ES-I3 (cell line): ENCODE results near the gene ITGA5.

ENCODE experiments used
- H3K36me3 ChIP-seq: 2 replicates; pipeline ENCODE4 v1.6.1; 2013; ENCODE audit warnings: mild to moderate bottlenecking, low read length, control low read depth, moderate library complexity; ENCODE audit not compliant: insufficient read depth
- H3K4me1 ChIP-seq: 2 replicates; pipeline ENCODE4 v1.6.1; 2013; ENCODE audit warnings: mild to moderate bottlenecking, control low read depth, low read length; ENCODE audit not compliant: insufficient read depth
- H3K9ac ChIP-seq: 2 replicates; pipeline ENCODE4 v1.6.1; 2013; ENCODE audit warnings: low read depth, mild to moderate bottlenecking, low read length, moderate library complexity
- H3K9me3 ChIP-seq: 2 replicates; pipeline ENCODE4 v1.6.1; 2013; ENCODE audit warnings: mild to moderate bottlenecking, low read length, moderate library complexity; ENCODE audit not compliant: control insufficient read depth, insufficient read depth

Gene ITGA5

DNA sequence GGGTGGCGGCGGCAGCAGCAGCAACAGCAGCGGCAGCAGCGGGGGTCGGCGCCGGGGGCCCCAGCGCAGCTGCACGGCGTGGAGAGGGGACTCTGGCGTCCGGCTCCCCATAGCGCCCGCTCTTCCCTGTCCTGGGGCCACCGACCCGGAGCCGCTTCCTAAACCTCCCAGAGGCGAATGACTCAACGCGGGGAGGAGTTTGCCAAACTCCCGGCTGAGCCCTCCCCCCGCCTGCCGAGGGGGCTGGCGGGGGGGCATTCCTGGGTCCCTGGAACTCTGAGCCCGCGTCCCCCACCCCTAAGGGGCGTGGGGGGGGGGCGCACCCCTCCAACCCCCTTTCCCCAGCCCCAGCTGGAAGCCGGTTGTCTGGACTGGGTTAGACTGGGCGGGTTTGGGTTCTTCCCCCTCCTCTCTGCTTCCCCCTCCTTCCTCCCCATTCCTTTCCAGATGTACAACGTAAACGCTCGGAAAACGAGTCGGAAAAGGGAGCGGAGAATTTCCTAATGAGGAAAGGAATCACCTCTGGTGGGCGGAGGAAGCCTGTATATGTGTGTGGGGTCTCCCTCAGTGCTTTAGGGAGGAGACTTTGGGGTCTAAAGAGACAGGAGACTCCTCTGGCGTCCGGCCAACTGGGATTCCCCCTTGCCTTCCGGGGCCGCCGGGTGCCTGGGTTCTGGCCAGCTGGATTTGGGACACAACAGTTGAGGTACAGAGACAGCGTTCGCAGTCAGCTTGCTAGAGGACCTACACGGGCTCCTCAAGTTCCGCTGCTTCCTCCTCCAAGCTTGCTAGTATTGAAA, at the start of gene ITGA5:
TSS of gene ITGA5 (minus strand) at position 179 of the 800 bp plus-strand sequence. CDS start at position 111, 68 bp downstream.
- peak within 1 kb of the TSS; percentile 78 for H3K9ac ChIP-seq
- no peaks in the 10 kb centered on the region for H3K9me3 ChIP-seq
- no peaks in the 10 kb centered on the region for H3K36me3 ChIP-seq
- H3K4me1 ChIP-seq: peaks cover 29% of the 10 kb centered on the region

DNA sequence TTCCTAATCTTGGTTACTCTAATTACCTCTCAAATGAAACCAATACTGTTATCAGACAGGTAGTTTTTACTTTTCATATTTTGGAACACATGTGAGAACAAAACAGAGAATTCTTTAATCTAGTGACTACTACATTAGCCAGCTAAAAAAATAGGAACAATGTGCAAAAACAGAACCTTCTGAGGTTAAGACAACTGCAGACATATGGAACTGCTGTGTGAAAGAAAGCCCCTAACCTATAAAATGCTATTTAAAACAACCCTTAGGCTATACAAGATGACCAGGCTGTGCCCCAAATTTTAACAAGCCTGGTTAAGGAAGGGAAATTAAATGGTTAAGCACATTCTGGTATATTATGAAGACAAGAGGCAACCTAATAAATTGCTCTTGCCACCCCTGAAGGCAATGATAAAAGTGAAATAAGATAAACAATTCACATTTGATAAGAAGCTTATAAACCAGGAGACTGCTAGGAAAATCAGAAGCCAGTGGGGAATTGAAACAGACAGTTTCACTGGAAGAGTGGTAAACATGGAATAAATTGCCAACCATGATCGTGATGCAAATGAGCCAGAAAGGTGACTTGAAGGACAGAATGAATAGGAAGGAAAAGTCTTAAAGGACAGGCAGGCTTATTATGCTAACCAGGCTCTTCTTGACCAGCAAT, 46.9 kb upstream of the ITGA5 start:
- H3K9ac ChIP-seq: no peak overlapping the region
- no peaks in the 10 kb centered on the region for H3K36me3 ChIP-seq
- no peaks in the 10 kb centered on the region for H3K4me1 ChIP-seq
- H3K9me3 ChIP-seq: no peaks in the 10 kb centered on the region

DNA sequence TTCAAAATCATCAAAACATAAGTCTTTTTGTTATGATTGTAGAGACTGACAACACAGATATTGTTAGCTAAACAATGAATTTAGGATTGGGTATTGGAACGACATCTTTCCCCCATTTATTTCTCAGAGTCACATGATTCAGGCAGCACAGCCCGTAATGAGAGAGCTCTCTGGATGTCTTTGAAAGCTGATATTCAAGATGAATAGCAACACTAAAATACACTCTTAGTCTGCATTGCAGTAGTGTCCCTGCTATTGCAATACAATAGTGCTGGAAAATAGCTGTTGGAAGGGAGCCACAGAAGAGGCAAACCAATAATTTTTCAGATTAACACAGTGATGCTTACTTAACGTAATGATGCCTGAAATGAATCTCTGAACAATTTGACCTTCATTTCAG, 44.4 kb upstream of the ITGA5 start:
- no peak overlapping the region for H3K9ac ChIP-seq
- no peaks in the 10 kb centered on the region for H3K9me3 ChIP-seq
- H3K36me3 ChIP-seq: no peaks in the 10 kb centered on the region
- no peaks in the 10 kb centered on the region for H3K4me1 ChIP-seq

DNA sequence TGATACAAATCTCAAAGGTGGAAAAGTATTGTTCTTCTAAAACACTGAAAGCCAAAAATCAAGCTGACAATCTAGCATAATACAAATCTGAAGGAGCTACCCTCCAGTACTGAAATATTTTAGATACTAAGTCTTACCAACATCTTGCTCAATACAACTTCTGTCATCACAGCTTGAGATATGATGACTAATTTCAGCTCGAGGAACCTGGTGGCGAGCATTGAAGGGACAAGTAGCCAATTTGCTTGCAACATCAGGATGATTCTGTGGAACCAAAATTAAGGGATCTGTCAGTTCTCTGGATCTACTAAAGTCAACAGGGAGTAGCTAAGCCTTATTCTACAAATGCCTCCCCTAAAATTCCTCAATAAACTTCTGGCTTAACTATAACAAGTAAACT, 44.0 kb upstream of the ITGA5 start:
- Histone ChIP-seq H3K36me3 (no peaks in the 10 kb centered on the region), H3K9me3 (no peaks in the 10 kb centered on the region), H3K9ac (no peak overlapping the region), H3K4me1 (no peaks in the 10 kb centered on the region)

DNA sequence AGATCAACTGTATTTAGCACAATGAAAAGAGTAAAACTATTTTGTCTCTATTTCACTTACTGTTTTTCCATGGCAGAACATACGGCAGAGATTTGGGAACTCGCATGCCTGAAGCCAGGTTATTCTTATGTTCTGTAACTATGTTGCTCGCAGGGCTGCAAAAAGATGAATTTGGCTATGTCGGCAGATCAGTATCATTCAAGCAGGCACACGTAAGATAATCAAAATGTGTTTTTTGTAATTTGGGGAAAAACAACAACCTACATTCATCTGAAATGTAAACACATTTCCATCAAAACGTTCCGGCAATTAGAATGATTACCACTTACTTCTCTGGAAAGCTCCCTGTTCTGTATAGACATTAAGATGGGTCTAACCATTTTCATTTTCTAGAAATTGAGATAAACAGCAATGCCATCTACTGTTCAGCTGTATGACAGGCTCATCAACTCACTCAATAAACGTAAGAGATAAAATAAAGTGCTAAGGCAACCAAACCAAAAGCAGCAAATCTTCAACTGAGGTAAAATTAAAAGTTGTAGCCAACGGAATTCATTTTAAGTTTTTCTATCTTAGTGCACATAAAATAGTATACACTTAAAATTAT, 41.4 kb upstream of the ITGA5 start:
- H3K4me1 ChIP-seq: no peaks in the 10 kb centered on the region
- no peaks in the 10 kb centered on the region for H3K9me3 ChIP-seq
- H3K36me3 ChIP-seq: no peaks in the 10 kb centered on the region
- no peak overlapping the region for H3K9ac ChIP-seq

DNA sequence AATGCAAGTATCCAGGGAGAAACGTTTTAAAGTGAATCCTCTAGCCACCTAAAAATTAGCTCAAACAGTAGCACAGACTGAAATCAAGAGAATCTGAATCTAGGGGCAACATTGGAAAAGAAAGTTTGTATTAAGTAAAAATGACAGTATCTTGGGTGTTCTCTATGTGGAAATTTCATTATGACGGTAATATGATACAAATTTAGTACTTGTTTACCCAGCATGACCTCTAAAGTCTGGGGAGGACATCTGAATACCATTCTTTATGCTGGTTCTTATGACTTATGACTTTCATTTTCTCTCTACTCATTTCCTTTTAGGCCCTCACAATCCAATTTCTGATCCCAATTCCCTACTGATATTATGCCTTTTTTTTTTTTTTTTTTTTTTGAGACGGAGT, 40.3 kb upstream of the ITGA5 start:
- Histone ChIP-seq H3K36me3 (no peaks in the 10 kb centered on the region), H3K9me3 (no peaks in the 10 kb centered on the region), H3K4me1 (no peaks in the 10 kb centered on the region), H3K9ac (no peak overlapping the region)

DNA sequence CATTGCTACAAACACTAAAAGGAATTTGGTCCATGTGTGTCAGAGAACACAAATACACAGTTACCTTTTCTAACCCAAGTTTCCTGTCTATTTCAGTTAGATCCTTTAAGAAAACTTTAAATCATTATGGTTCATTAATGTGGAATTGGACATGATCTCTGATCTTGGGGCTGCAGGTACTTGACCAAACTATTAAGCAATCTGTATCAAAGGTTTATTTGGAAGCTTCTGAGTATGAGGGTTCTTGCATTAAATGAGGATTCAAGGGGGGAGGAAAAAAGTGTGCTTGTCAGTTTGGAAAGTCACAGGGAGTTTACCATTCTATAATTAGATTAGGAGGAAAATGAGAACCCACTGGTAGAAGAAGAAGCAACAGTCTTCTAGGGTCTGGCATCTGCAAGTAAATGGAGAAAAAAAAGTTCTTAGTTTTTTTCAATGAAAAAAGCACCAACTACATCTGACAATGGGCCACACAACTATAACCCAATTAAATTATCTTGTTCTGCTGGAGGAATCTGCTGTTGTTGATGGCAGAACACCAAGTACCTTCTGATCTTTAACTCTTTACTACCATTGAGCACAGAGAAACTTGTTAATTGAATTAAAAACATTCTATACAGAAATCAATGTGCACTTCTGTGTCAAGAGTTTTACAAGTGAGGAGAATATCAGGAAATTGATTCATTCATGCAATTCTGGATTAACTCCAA, 36.8 kb upstream of the ITGA5 start:
- Histone ChIP-seq H3K9ac (no peak overlapping the region), H3K36me3 (no peaks in the 10 kb centered on the region), H3K4me1 (peaks cover 12% of the 10 kb centered on the region; the same call in 1 of the 2 replicates), H3K9me3 (no peaks in the 10 kb centered on the region)

DNA sequence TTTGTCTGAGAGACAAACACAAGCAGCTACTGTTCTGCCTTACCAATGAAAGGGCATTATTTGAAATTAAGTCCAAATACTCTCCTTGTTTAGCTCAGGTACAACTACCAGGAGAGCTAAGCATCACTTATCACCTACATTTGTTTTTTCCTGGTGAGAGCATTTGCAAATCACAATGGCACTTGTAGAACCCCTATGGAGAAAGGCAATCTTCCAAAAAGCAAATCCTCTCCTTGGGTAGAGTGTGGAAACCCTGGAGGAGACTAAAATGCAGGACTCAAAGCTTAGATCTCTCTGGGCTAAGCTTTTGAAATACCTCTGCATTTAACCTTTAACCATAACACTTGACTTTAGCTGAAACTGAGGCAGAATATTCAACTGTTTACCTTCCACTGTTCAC, 33.6 kb upstream of the ITGA5 start:
- H3K4me1 ChIP-seq: peaks cover 12% of the 10 kb centered on the region; the same call in 1 of the 2 replicates

DNA sequence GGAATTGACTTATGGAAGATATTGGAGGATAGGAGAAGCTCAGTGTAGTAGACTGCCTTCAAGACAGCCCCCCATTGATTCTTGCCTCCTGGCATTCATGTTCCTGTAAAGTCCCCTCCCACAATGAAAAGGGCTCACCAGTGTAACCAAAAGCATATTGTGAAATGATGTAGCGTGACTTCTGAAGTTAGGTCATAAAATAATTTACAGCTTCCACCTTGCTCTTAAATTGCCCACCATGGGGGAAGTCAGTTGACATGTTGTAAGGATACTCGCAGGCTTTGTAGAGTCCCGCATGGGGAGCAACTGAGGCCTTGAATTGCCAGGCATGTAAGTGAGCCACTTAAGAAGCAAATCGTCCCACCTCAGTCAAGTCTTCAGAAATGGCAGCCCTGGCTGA, 29.3 kb upstream of the ITGA5 start:
- H3K9me3 ChIP-seq: no peaks in the 10 kb centered on the region
- H3K4me1 ChIP-seq: peaks cover 12% of the 10 kb centered on the region; the same call in 1 of the 2 replicates
- H3K36me3 ChIP-seq: no peaks in the 10 kb centered on the region
- H3K9ac ChIP-seq: no peak overlapping the region

More for the DNA sequence above, 33.6 kb upstream of the ITGA5 start:
- Histone ChIP-seq H3K36me3 (no peaks in the 10 kb centered on the region), H3K9me3 (no peaks in the 10 kb centered on the region), H3K9ac (no peak overlapping the region)

DNA sequence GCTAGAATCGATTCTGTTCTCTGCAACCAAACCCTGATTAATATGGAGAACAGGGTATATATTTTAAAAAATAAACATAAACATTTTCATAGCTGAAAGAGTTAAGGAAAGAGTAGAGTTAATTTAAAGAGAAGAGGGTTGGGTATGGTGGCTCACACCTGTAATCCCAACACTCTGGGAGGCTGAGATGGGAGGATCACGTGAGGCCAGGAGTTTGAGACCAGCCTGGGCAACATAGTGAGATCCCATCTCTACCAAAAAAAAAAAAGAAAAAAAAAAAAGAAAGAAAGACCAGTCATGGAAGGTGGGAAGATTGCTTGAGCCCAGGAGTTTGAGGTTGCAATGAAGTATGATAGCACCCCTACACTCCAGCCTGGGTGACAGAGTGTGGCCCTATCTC, 28.9 kb upstream of the ITGA5 start:
- no peaks in the 10 kb centered on the region for H3K9me3 ChIP-seq
- no peak overlapping the region for H3K9ac ChIP-seq
- no peaks in the 10 kb centered on the region for H3K36me3 ChIP-seq
- peaks cover 11% of the 10 kb centered on the region; the same call in 1 of the 2 replicates for H3K4me1 ChIP-seq

DNA sequence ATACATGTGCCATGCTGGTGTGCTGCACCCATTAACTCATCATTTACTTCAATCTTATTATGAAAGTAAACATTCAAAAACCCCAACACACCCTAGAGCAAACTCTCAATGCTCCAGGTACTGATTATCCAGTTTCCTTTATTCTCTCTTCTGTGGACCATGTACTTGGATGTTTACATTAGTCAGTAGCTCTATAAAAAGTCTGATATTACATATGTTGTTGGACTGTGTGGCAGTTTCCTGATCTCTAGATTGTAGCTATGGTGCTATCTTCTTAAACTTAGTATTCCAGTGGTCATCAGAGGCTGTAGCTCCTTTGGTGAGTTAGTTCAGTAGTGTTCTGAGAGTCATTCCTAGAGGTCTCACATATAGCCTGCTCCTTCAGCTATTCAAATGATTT, 25.1 kb upstream of the ITGA5 start:
- Histone ChIP-seq H3K9ac (no peak overlapping the region), H3K36me3 (no peaks in the 10 kb centered on the region), H3K4me1 (no peaks in the 10 kb centered on the region), H3K9me3 (no peaks in the 10 kb centered on the region)

DNA sequence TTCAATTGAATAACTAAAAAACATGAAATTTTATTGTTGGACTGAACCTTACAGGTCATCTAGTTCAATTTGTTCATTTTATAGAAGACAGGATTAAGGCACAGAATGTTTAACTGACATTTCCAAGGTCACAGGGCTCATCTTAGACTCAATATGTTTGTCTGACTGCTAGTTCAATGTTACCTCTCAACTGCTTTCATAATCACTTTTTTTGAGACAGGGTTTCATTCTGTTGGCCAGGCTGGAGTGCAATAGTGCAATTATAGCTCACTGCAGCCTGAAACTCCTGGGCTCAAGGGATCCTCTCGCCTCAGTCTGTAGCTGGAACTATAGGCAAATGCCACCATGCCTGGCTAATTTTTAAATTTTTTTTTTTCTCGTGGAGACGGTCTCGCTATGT, 24.4 kb upstream of the ITGA5 start:
- Histone ChIP-seq H3K4me1 (no peaks in the 10 kb centered on the region), H3K36me3 (no peaks in the 10 kb centered on the region), H3K9ac (no peak overlapping the region), H3K9me3 (no peaks in the 10 kb centered on the region)

DNA sequence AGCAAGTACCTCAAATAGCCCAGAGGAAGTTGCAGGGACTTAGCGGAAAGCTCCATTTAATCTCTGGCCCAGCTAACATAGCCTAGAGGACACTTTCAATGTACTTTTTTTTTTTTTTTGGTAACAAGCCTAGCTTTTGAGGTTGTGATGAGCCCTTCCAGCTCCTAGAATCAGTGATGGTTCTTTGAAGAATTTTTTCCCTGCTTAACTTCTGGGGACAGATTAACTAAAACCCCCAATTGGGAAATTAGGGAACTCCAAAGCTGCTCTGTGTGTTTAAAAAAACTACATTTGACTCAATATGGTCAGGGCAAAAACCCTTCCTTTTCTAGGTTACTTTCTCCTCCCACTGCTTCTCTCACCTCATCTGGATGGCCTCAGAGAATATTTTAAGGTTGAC, 23.9 kb upstream of the ITGA5 start:
- no peak overlapping the region for H3K9ac ChIP-seq

DNA sequence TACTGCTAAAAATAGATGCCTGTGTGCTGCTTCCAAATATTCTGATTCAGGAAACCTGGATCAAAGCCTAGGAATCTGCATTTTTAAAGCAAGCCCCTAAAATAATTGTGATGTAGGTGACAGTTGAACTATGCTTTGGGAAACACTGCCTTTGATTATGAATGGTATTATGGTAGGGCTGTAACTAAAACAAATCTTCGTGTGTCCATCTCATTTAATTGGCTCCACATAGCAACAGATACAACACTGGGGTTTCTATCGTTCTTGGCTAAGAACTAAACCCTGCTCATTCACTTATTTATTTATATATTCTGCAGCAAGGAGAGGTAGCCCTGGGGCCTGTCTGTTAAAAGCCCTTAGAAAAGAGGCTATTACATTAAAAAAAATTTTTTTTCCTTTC, 23.0 kb upstream of the ITGA5 start:
- H3K36me3 ChIP-seq: no peaks in the 10 kb centered on the region
- no peaks in the 10 kb centered on the region for H3K9me3 ChIP-seq
- H3K9ac ChIP-seq: no peak overlapping the region
- H3K4me1 ChIP-seq: no peaks in the 10 kb centered on the region

More for the DNA sequence above, 23.9 kb upstream of the ITGA5 start:
- Histone ChIP-seq H3K4me1 (no peaks in the 10 kb centered on the region), H3K9me3 (no peaks in the 10 kb centered on the region), H3K36me3 (no peaks in the 10 kb centered on the region)
